GM12873 (cell line): ENCODE data around the gene RGP1.

Experiments
- CTCF ChIP-seq: IDR thresholded peaks from 2 replicates; pipeline ENCODE4 v1.5.1; 2012; ENCODE audit warnings: low read depth, mild to moderate bottlenecking, moderate library complexity, low read length, control low read depth; ENCODE audit not compliant: insufficient read depth; ENCODE audit errors: missing control alignments

RGP1 gene

GRCh38 chr9:35756275-35757225, 7.5 kb downstream of the RGP1 start:
- TF ChIP-seq CTCF = peak; percentile 90

- TF ChIP-seq CTCF = no peak
Measured at GRCh38 chr9:35757226-35757891, 8.3 kb downstream of the RGP1 start.

- no peak for TF ChIP-seq CTCF
Measured at GRCh38 chr9:35757892-35758275, 8.8 kb downstream of the RGP1 start.

GRCh38 chr9:35758475-35759050, 9.5 kb downstream of the RGP1 start:
- no peak for TF ChIP-seq CTCF

- TF ChIP-seq CTCF = no peak
Measured at GRCh38 chr9:35759795-35760194, 10.7 kb downstream of the RGP1 start.

- TF ChIP-seq CTCF = no peak
Measured at GRCh38 chr9:35760651-35761050, 11.6 kb downstream of the RGP1 start.

GRCh38 chr9:35763181-35763580, 14.1 kb downstream of the RGP1 start:
- no peak for TF ChIP-seq CTCF
